ENCODE measurements around the gene GAK. TPM values are rescaled to one million over a fixed set of nuclear protein-coding genes. Genes with fewer than 3 reads are reported as not detected.

Gene GAK
- polyA plus RNA-seq, 1 donor (not counting 4 experiments of a cell fraction or from before 2014, with no cell fraction given): 18.4 TPM

- dilution Hi-C loops (cut with MboI; ENCODE audit: extremely low pct_ligation_motif_present, low sequenced_read_pairs): no loop called here
- TF ChIP-seq EZH2 (IDR thresholded peaks at IDR 0.05; ENCODE audit: low read length): no peak
- TF ChIP-seq CTCF (optimal IDR thresholded peaks at IDR 0.05 in 1 of 3, IDR thresholded peaks at IDR 0.05 in 1 of 3, conservative IDR thresholded peaks at IDR 0.05 in 1 of 3; ENCODE audit: extremely low read depth in 1 of 3, insufficient read depth in 2 of 3, low read length in 3 of 3): no peak
- Histone ChIP-seq H3K79me2 (ENCODE audit: control insufficient read depth, insufficient read depth, low read length) (no peaks in the 10 kb centered on the region), H3K9ac (ENCODE audit: control insufficient read depth, extremely low read depth, insufficient read depth, low read length) (no peak overlapping the region), H3K4me3 (ENCODE audit: control insufficient read depth in 2 of 3, extremely low read depth in 1 of 3, insufficient read depth in 2 of 3, low read depth in 1 of 3, low read length in 3 of 3) (no peak overlapping the region), H3K9me1 (ENCODE audit: control insufficient read depth, extremely low read depth, insufficient read depth, low read length) (peaks cover 3% of the 10 kb centered on the region), H4K20me1 (ENCODE audit: control insufficient read depth, extremely low read depth, insufficient read depth, low read length) (peaks cover 9% of the 10 kb centered on the region), H3K27ac (ENCODE audit: control insufficient read depth, insufficient read depth, low read length) (no peak overlapping the region), H3K4me1 (ENCODE audit: control insufficient read depth, extremely low read depth, insufficient read depth, low read length) (peaks cover 10% of the 10 kb centered on the region), H3K27me3 (ENCODE audit: control insufficient read depth, extremely low read depth, insufficient read depth, low read length) (no peaks in the 10 kb centered on the region), H3K36me3 (ENCODE audit: control insufficient read depth in 2 of 2, extremely low read depth in 1 of 2, insufficient read depth in 2 of 2, low read length in 2 of 2) (peaks cover 4 to 19% of the 10 kb centered on the region in 2 experiments), H3K9me3 (ENCODE audit: control insufficient read depth, low read depth, low read length) (no peaks in the 10 kb centered on the region), H2AFZ (ENCODE audit: control insufficient read depth, low read length) (no peak overlapping the region), H3K4me2 (ENCODE audit: control insufficient read depth, extremely low read depth, insufficient read depth, low read depth, low read length) (no peak overlapping the region)
- DNase-seq (ENCODE audit: low read depth, low spot score): no peak
- no peak for FAIRE-seq
Measured at GRCh38 chr4:965766-966134, 33.6 kb upstream of the GAK start.

- no peak overlapping the region for H3K9ac ChIP-seq (ENCODE audit: control insufficient read depth, extremely low read depth, insufficient read depth, low read length)
- peaks cover 7% of the 10 kb centered on the region for H3K4me1 ChIP-seq (ENCODE audit: control insufficient read depth, extremely low read depth, insufficient read depth, low read length)
- H2AFZ ChIP-seq (ENCODE audit: control insufficient read depth, low read length): no peak overlapping the region
- dilution Hi-C loops (cut with MboI; ENCODE audit: extremely low pct_ligation_motif_present, low sequenced_read_pairs): no loop called here
- peaks cover 4 to 22% of the 10 kb centered on the region in 2 experiments for H3K36me3 ChIP-seq (ENCODE audit: control insufficient read depth in 2 of 2, extremely low read depth in 1 of 2, insufficient read depth in 2 of 2, low read length in 2 of 2)
- H3K27me3 ChIP-seq (ENCODE audit: control insufficient read depth, extremely low read depth, insufficient read depth, low read length): no peaks in the 10 kb centered on the region
- no peak overlapping the region for H3K27ac ChIP-seq (ENCODE audit: control insufficient read depth, insufficient read depth, low read length)
- H3K4me3 ChIP-seq (ENCODE audit: control insufficient read depth in 2 of 3, extremely low read depth in 1 of 3, insufficient read depth in 2 of 3, low read depth in 1 of 3, low read length in 3 of 3): no peak overlapping the region
- FAIRE-seq (no peak), DNase-seq (ENCODE audit: low read depth, low spot score) (no peak)
- no peak overlapping the region for H3K4me2 ChIP-seq (ENCODE audit: control insufficient read depth, extremely low read depth, insufficient read depth, low read depth, low read length)
- TF ChIP-seq EZH2 (IDR thresholded peaks at IDR 0.05; ENCODE audit: low read length): no peak
- TF ChIP-seq CTCF (optimal IDR thresholded peaks at IDR 0.05 in 1 of 3, IDR thresholded peaks at IDR 0.05 in 1 of 3, conservative IDR thresholded peaks at IDR 0.05 in 1 of 3; ENCODE audit: extremely low read depth in 1 of 3, insufficient read depth in 2 of 3, low read length in 3 of 3): no peak
- H3K9me1 ChIP-seq (ENCODE audit: control insufficient read depth, extremely low read depth, insufficient read depth, low read length): peaks cover 3% of the 10 kb centered on the region
- no peaks in the 10 kb centered on the region for H3K9me3 ChIP-seq (ENCODE audit: control insufficient read depth, low read depth, low read length)
- peaks cover 6% of the 10 kb centered on the region for H4K20me1 ChIP-seq (ENCODE audit: control insufficient read depth, extremely low read depth, insufficient read depth, low read length)
- H3K79me2 ChIP-seq (ENCODE audit: control insufficient read depth, insufficient read depth, low read length): no peaks in the 10 kb centered on the region
Measured at GRCh38 chr4:965048-965765, 33.1 kb upstream of the GAK start.

Data from keratinocyte (primary cell).